Measurements from ENCODE around the gene MSH5. TPM values are rescaled to one million over a fixed set of nuclear protein-coding genes. Genes with fewer than 3 reads are reported as not detected.
A peak's percentile ranks its signal among the peaks of the same experiment; 100 is the strongest.

The MSH5 gene
- total and polyA plus RNA-seq, 2 of the 13 experiments (the other 11 are each of a cell fraction or from before 2014, with no cell fraction given) = 10.2 to 38.7 TPM

GRCh38 chr6:31791324-31792089 is 51.7 kb downstream of the MSH5 start:
- peaks cover 9 to 31% of the 10 kb centered on the region in 2 experiments for H3K36me3 ChIP-seq (replicated peaks in 1 of 2; ENCODE audit: control insufficient read depth in 1 of 2, insufficient read depth in 2 of 2, low read length in 2 of 2)
- no peaks in the 10 kb centered on the region for H3K9me3 ChIP-seq (ENCODE audit: low read length)
- H3K4me1 ChIP-seq (ENCODE audit: insufficient read depth, low read length) = peaks cover 25% of the 10 kb centered on the region
- H3K27ac ChIP-seq (ENCODE audit: extremely low read length, insufficient read depth, low read length) = no peak overlapping the region
- ChIA-PET CTCF (ENCODE audit: low intra/inter-chr PET ratio, low total read pairs) (interaction anchor here (0.6 to 2.6 kb wide), 5 partner anchors 19 to 322 kb away, joined by 3 to 10 read pairs (median 3); no protein-coding TSS in a partner anchor), POLR2A (interaction anchor here (0.5 to 3.6 kb wide), 16 partner anchors 13 to 149 kb away, joined by 3 to 40 read pairs (median 6); partner anchors contain the start of genes C6orf47, CLIC1, EHMT2 and HSPA1A)
- 75% methylated on average over 10 of the region's 12 CpGs for WGBS (ENCODE audit: low lambda C conversion rate)
- no peak overlapping the region for H3K4me3 ChIP-seq (replicated peaks in 1 of 3; ENCODE audit: insufficient read depth in 1 of 3, low read depth in 2 of 3, low read length in 3 of 3)
- intact Hi-C loops (cut with micrococcal nuclease; ENCODE audit: unreplicated experiment) (no loop called here), in situ Hi-C loops (cut with HindIII; ENCODE audit: extremely low pct_ligation_motif_present, low pct_unique_long_range_greater_than_20kb) (no loop called here)
- ATAC-seq (peak; percentile 63), FAIRE-seq (peak; percentile 76), DNase-seq (ENCODE audit: low spot score) (peak; percentile 65)
- BruUV-seq (replicated peaks) = no TSS peak
- H3K27me3 ChIP-seq (ENCODE audit: control insufficient read depth in 1 of 2, insufficient read depth in 2 of 2, low read length in 2 of 2) = no peaks in the 10 kb centered on the region; a peak in 1 of 5 replicates
- H3K9ac ChIP-seq (ENCODE audit: insufficient read depth, low read depth, low read length) = no peak overlapping the region
- H3K79me2 ChIP-seq (ENCODE audit: insufficient read depth, low read length) = peaks cover 22% of the 10 kb centered on the region
- no peak overlapping the region for H3K4me2 ChIP-seq (ENCODE audit: low read depth, low read length)
- H4K20me1 ChIP-seq (ENCODE audit: insufficient read depth, low read length) = no peaks in the 10 kb centered on the region
- no peak overlapping the region for H2AFZ ChIP-seq (ENCODE audit: low read length)
- peak; percentile 41; the same call in 1 of the 2 replicates for TF ChIP-seq PATZ1 (CRISPR knock-in tag; IDR thresholded peaks at IDR 0.05)
- TF ChIP-seq CHCHD3 (CRISPR knock-in tag; IDR thresholded peaks at IDR 0.05) = no peak
- no peak for TF ChIP-seq SNAPC4 (CRISPR knock-in tag; IDR thresholded peaks at IDR 0.05)
- TF ChIP-seq SKI (IDR thresholded peaks at IDR 0.05; ENCODE audit: partially characterized antibody) = no peak
- TF ChIP-seq NFKBIZ (CRISPR knock-in tag; IDR thresholded peaks at IDR 0.05) = no peak
- no peak for TF ChIP-seq ATAD3A (CRISPR knock-in tag; IDR thresholded peaks at IDR 0.05)
- no peak for TF ChIP-seq DBP (CRISPR knock-in tag; IDR thresholded peaks at IDR 0.05; ENCODE audit: not compliant biosample characterization)
- TF ChIP-seq NR2C2 (CRISPR knock-in tag; IDR thresholded peaks at IDR 0.05; ENCODE audit: borderline replicate concordance) = no peak
- TF ChIP-seq BORCS8-MEF2B (CRISPR knock-in tag; IDR thresholded peaks at IDR 0.05) = no peak
- no peak for TF ChIP-seq FOXA3 (CRISPR knock-in tag; IDR thresholded peaks at IDR 0.05)
- no peak for TF ChIP-seq ZSCAN25 (CRISPR knock-in tag; IDR thresholded peaks at IDR 0.05)
- no peak for TF ChIP-seq ZNF343 (CRISPR knock-in tag; IDR thresholded peaks at IDR 0.05)
- TF ChIP-seq GATAD2A (CRISPR knock-in tag; IDR thresholded peaks at IDR 0.05) = peak; percentile 39; the same call in 1 of the 2 replicates
- peak; percentile 79 for TF ChIP-seq SMC3 (IDR thresholded peaks at IDR 0.05; ENCODE audit: low read length)

All from HepG2 (cell line).